Neural cell (in vitro differentiated cells): Measurements from ENCODE around the gene CYB5R2.

Experiments
- CTCF ChIP-seq: fragments of 450-650 bp; IDR thresholded peaks from 2 replicates; pipeline ENCODE4 v1.5.1; 2014; ENCODE audit warnings: antibody characterized with exemption, mild to moderate bottlenecking, moderate library complexity; ENCODE audit not compliant: poor library complexity, severe bottlenecking
- EP300 ChIP-seq: fragments of 450-650 bp; conservative IDR thresholded peaks from 2 replicates; pipeline ENCODE4 v1.6.1; 2014; ENCODE audit warnings: antibody characterized with exemption, mild to moderate bottlenecking, moderate library complexity; ENCODE audit not compliant: poor library complexity, severe bottlenecking
- EZH2 ChIP-seq: fragments of 200-600, 300-800 bp; shearing (Covaris generic), sonication (generic); IDR thresholded peaks from 2 replicates; pipeline ENCODE4 v1.6.1; 2014; ENCODE audit warnings: antibody characterized with exemption, low read length, borderline replicate concordance, mild to moderate bottlenecking; ENCODE audit not compliant: insufficient read depth, poor library complexity, severe bottlenecking
- MXI1 ChIP-seq: fragments of 450-650 bp; conservative IDR thresholded peaks from 2 replicates; pipeline ENCODE4 v1.6.1; 2014; ENCODE audit warnings: antibody characterized with exemption, mild to moderate bottlenecking; ENCODE audit not compliant: poor library complexity, severe bottlenecking
- POLR2AphosphoS5 ChIP-seq: IDR thresholded peaks from 2 replicates; pipeline ENCODE4 v1.6.1; 2012
- RAD21 ChIP-seq: fragments of 450-650 bp; conservative IDR thresholded peaks from 2 replicates; pipeline ENCODE4 v1.6.1; 2014; ENCODE audit warnings: antibody characterized with exemption, mild to moderate bottlenecking, moderate library complexity
- REST ChIP-seq: IDR thresholded peaks from 2 replicates; pipeline ENCODE4 v1.6.1; 2012; ENCODE audit warnings: borderline replicate concordance
- SMC3 ChIP-seq: fragments of 450-650 bp; conservative IDR thresholded peaks from 2 replicates; pipeline ENCODE4 v1.6.1; 2014; ENCODE audit warnings: antibody characterized with exemption, mild to moderate bottlenecking, moderate library complexity; ENCODE audit not compliant: poor library complexity
- TAF1 ChIP-seq: IDR thresholded peaks from 2 replicates; pipeline ENCODE4 v1.6.1; 2012; ENCODE audit warnings: low read depth

DNA sequence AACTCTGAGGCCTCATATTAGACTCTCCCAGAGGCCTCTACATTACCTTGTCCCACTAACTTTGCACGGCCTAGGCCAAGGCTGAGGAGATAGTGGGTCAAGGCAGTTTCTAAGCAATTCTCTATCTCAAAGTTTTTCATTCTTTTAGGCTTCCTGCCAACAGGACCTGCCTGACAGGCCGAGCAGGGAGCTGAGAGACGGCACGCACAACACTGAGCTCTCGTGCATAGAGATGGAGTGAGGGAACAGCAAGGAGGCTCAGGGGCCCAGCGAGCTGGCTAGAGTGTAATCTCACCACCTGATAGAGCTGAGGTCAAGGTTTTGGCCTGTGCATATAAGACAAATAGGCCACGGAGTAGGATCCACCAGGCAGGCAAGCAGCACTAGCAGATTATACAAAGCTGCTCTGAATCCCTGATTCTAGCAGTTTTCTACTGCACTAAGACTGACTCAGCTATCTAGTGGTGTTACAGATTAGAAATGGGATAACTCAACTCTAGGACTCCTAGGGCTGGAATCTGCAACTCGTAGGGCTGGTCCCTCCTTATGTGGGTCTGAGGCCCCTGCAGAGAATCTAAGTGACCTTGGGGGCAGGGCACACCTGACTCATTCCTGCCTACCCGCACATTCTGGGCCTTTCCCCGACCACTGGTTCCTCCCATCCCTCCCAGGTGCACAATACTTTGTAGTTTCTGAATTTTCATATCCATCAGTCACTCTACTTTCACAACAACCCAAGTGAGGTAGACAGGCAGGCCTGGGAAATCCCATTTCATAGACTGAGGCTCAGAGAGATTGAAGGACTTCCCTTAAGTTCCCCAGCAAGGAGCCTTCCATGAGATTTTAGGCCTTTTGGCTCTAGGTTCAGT, 1.7 kb downstream of the CYB5R2 start:
- no peak for TF ChIP-seq EZH2
- TF ChIP-seq CTCF, result no peak
- no peak for TF ChIP-seq RAD21
- TF ChIP-seq EP300, result no peak
- no peak for TF ChIP-seq REST
- TF ChIP-seq SMC3, result no peak
- TF ChIP-seq TAF1, result no peak
- no peak for TF ChIP-seq POLR2AphosphoS5
- no peak for TF ChIP-seq MXI1
